Panc1 (cell line): Measurements from ENCODE around the gene RWDD1.

Experiments used
- POLR2AphosphoS5 ChIP-seq: IDR thresholded peaks from 2 replicates; pipeline ENCODE4 v1.6.1; 2012; ENCODE audit warnings: mild to moderate bottlenecking, low read depth, low read length, moderate library complexity
- SIN3A ChIP-seq: IDR thresholded peaks from 2 replicates; pipeline ENCODE4 v1.6.1; 2012; ENCODE audit warnings: low read depth, mild to moderate bottlenecking, low read length, moderate library complexity, borderline replicate concordance; ENCODE audit not compliant: insufficient read depth
- TF ChIP-seq, protein P1 (sequence below): fragments of 450-650 bp; IDR thresholded peaks from 2 replicates; pipeline ENCODE4 v1.5.1; 2017; ENCODE audit warnings: mild to moderate bottlenecking
- TF ChIP-seq, protein P2 (sequence below), 2 experiments: IDR thresholded peaks; 2 replicates each; pipeline ENCODE4 v1.6.1; 2011 to 2012; ENCODE audit warnings: low read depth in 2 of 2, control low read depth in 1 of 2, low read length in 1 of 2, mild to moderate bottlenecking in 1 of 2, moderate library complexity in 1 of 2; ENCODE audit not compliant: insufficient read depth in 1 of 2

DNA sequence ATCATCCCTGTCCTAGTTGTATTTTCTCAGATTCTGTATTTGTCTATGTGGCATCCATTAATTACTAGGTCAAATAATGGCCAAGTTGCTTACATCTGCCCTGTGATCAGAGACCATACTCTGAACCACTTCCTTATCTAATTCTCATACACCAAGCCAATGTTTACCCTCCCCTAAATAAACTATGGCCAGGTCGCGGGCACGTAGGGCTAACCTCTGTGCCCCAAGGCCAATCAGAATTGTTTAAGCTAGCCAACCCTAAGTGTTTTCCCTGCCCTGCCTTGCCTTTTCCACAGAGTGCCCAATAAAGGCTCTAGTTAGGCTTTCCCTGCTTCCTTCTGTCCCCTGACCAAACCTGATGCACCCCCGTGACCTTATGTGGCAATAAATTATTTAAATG is 20.5 kb upstream of the RWDD1 start:
- TF ChIP-seq POLR2AphosphoS5 (no peak), SIN3A (no peak)
- TF ChIP-seq, protein P1, sequence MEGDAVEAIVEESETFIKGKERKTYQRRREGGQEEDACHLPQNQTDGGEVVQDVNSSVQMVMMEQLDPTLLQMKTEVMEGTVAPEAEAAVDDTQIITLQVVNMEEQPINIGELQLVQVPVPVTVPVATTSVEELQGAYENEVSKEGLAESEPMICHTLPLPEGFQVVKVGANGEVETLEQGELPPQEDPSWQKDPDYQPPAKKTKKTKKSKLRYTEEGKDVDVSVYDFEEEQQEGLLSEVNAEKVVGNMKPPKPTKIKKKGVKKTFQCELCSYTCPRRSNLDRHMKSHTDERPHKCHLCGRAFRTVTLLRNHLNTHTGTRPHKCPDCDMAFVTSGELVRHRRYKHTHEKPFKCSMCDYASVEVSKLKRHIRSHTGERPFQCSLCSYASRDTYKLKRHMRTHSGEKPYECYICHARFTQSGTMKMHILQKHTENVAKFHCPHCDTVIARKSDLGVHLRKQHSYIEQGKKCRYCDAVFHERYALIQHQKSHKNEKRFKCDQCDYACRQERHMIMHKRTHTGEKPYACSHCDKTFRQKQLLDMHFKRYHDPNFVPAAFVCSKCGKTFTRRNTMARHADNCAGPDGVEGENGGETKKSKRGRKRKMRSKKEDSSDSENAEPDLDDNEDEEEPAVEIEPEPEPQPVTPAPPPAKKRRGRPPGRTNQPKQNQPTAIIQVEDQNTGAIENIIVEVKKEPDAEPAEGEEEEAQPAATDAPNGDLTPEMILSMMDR = no peak
- TF ChIP-seq, protein P2, sequence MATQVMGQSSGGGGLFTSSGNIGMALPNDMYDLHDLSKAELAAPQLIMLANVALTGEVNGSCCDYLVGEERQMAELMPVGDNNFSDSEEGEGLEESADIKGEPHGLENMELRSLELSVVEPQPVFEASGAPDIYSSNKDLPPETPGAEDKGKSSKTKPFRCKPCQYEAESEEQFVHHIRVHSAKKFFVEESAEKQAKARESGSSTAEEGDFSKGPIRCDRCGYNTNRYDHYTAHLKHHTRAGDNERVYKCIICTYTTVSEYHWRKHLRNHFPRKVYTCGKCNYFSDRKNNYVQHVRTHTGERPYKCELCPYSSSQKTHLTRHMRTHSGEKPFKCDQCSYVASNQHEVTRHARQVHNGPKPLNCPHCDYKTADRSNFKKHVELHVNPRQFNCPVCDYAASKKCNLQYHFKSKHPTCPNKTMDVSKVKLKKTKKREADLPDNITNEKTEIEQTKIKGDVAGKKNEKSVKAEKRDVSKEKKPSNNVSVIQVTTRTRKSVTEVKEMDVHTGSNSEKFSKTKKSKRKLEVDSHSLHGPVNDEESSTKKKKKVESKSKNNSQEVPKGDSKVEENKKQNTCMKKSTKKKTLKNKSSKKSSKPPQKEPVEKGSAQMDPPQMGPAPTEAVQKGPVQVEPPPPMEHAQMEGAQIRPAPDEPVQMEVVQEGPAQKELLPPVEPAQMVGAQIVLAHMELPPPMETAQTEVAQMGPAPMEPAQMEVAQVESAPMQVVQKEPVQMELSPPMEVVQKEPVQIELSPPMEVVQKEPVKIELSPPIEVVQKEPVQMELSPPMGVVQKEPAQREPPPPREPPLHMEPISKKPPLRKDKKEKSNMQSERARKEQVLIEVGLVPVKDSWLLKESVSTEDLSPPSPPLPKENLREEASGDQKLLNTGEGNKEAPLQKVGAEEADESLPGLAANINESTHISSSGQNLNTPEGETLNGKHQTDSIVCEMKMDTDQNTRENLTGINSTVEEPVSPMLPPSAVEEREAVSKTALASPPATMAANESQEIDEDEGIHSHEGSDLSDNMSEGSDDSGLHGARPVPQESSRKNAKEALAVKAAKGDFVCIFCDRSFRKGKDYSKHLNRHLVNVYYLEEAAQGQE (IDR thresholded peaks at IDR 0.05; ENCODE audit: insufficient read depth in 1 of 2, low read depth in 2 of 2, low read length in 1 of 2) = no peak
